ENCODE results near the gene STBD1. TPM values are rescaled to one million over a fixed set of nuclear protein-coding genes. Genes with fewer than 3 reads are reported as not detected.

Gene STBD1
- total RNA-seq, 1 experiment from 2014 or later, result 3.8 TPM

- CTCF ChIA-PET, result no interaction called here
- peak; percentile 41 to 46 for DNase-seq
- POLR2A ChIA-PET, result no interaction called here
- no TSS peak for BruUV-seq (replicated peaks)
- no peak for TF ChIP-seq CTCF (IDR thresholded peaks at IDR 0.05; ENCODE audit: insufficient read depth in 1 of 2, low read depth in 1 of 2, low read length in 1 of 2, severe bottlenecking in 1 of 2, unreplicated experiment in 1 of 2)
- no peaks in the 10 kb centered on the region for H3K9me3 Mint-ChIP-seq (ENCODE audit: unreplicated experiment)
- no peak overlapping the region for H3K4me3 ChIP-seq (ENCODE audit: low read depth, low read length)
- no peaks in the 10 kb centered on the region for H3K27me3 Mint-ChIP-seq (ENCODE audit: insufficient read depth, unreplicated experiment)
- H3K36me3 Mint-ChIP-seq (ENCODE audit: insufficient read depth, unreplicated experiment), result no peaks in the 10 kb centered on the region
- intact Hi-C loops (cut with micrococcal nuclease; ENCODE audit: unreplicated experiment), result no loop called here
- H3K4me1 ChIP-seq, result peaks cover 22% of the 10 kb centered on the region
- H3K4me1 Mint-ChIP-seq (ENCODE audit: low read depth, unreplicated experiment), result peaks cover 28% of the 10 kb centered on the region
- H3K4me3 Mint-ChIP-seq (ENCODE audit: unreplicated experiment), result no peak overlapping the region
- no peaks in the 10 kb centered on the region for H3K27me3 ChIP-seq (replicated peaks; ENCODE audit: control insufficient read depth, insufficient read depth, low read length)
- H3K27ac Mint-ChIP-seq (ENCODE audit: unreplicated experiment), result no peak overlapping the region
- H3K36me3 ChIP-seq (ENCODE audit: control insufficient read depth, insufficient read depth, low read length), result no peaks in the 10 kb centered on the region
- 0 out of 2 replicates have a peak, but pooled peaks cover 3% of the 10 kb centered on the region for H3K9me3 ChIP-seq
Measured at GRCh38 chr4:76275486-76276124, 30.9 kb upstream of the STBD1 start.

- no peaks in the 10 kb centered on the region for H3K36me3 Mint-ChIP-seq (ENCODE audit: insufficient read depth, unreplicated experiment)
Measured at GRCh38 chr4:76276813-76277212, 29.7 kb upstream of the STBD1 start.

GRCh38 chr4:76277667-76278066, 28.9 kb upstream of the STBD1 start:
- no peak for TF ChIP-seq CTCF (IDR thresholded peaks at IDR 0.05; ENCODE audit: insufficient read depth in 1 of 2, low read depth in 1 of 2, low read length in 1 of 2, severe bottlenecking in 1 of 2, unreplicated experiment in 1 of 2)
- Mint-ChIP-seq H3K27ac (ENCODE audit: unreplicated experiment) (no peak overlapping the region), H3K4me1 (ENCODE audit: low read depth, unreplicated experiment) (peaks cover 28% of the 10 kb centered on the region), H3K27me3 (ENCODE audit: insufficient read depth, unreplicated experiment) (no peaks in the 10 kb centered on the region), H3K9me3 (ENCODE audit: unreplicated experiment) (no peaks in the 10 kb centered on the region), H3K4me3 (ENCODE audit: unreplicated experiment) (no peak overlapping the region), H3K36me3 (ENCODE audit: insufficient read depth, unreplicated experiment) (no peaks in the 10 kb centered on the region)
- no TSS peak for BruUV-seq (replicated peaks)
- Histone ChIP-seq H3K27me3 (replicated peaks; ENCODE audit: control insufficient read depth, insufficient read depth, low read length) (no peaks in the 10 kb centered on the region), H3K9me3 (0 out of 2 replicates have a peak, but pooled peaks cover 3% of the 10 kb centered on the region), H3K4me1 (peaks cover 22% of the 10 kb centered on the region), H3K4me3 (ENCODE audit: low read depth, low read length) (no peak overlapping the region), H3K36me3 (ENCODE audit: control insufficient read depth, insufficient read depth, low read length) (no peaks in the 10 kb centered on the region)
- intact Hi-C loops (cut with micrococcal nuclease; ENCODE audit: unreplicated experiment), result no loop called here
- CTCF ChIA-PET, result interaction anchor here (1.4 kb wide), 1 partner anchor 28 kb away, joined by 3 read pairs; no protein-coding TSS in a partner anchor
- POLR2A ChIA-PET, result no interaction called here
- no peak for DNase-seq

More at GRCh38 chr4:76276813-76277212, 29.7 kb upstream of the STBD1 start:
- Histone ChIP-seq H3K9me3 (0 out of 2 replicates have a peak, but pooled peaks cover 3% of the 10 kb centered on the region), H3K27me3 (replicated peaks; ENCODE audit: control insufficient read depth, insufficient read depth, low read length) (no peaks in the 10 kb centered on the region), H3K36me3 (ENCODE audit: control insufficient read depth, insufficient read depth, low read length) (no peaks in the 10 kb centered on the region), H3K4me3 (ENCODE audit: low read depth, low read length) (no peak overlapping the region), H3K4me1 (peaks cover 22% of the 10 kb centered on the region)
- H3K4me3 Mint-ChIP-seq (ENCODE audit: unreplicated experiment), result no peak overlapping the region
- POLR2A ChIA-PET, result no interaction called here
- peak overlapping the region; percentile 18 for H3K27ac Mint-ChIP-seq (ENCODE audit: unreplicated experiment)
- CTCF ChIA-PET, result no interaction called here
- H3K4me1 Mint-ChIP-seq (ENCODE audit: low read depth, unreplicated experiment), result peaks cover 28% of the 10 kb centered on the region
- H3K9me3 Mint-ChIP-seq (ENCODE audit: unreplicated experiment), result no peaks in the 10 kb centered on the region
- DNase-seq, result no peak
- H3K27me3 Mint-ChIP-seq (ENCODE audit: insufficient read depth, unreplicated experiment), result no peaks in the 10 kb centered on the region
- intact Hi-C loops (cut with micrococcal nuclease; ENCODE audit: unreplicated experiment), result no loop called here
- BruUV-seq (replicated peaks), result no TSS peak
- no peak for TF ChIP-seq CTCF (IDR thresholded peaks at IDR 0.05; ENCODE audit: insufficient read depth in 1 of 2, low read depth in 1 of 2, low read length in 1 of 2, severe bottlenecking in 1 of 2, unreplicated experiment in 1 of 2)

All from Caco-2 (cell line).